GM06990 (cell line): Measurements from ENCODE around the gene RPL36.

Source experiments
- DNase-seq: peaks from one replicate; pipeline ENCODE4 v3.0.0-alpha.2; 2011; ENCODE audit not compliant: insufficient read length; ENCODE audit errors: extremely low read depth
- H3K27me3 ChIP-seq: replicated peaks from 2 replicates; pipeline ENCODE4 v1.6.0; 2011; ENCODE audit warnings: low read length; ENCODE audit not compliant: control insufficient read depth, insufficient read depth
- H3K36me3 ChIP-seq: 2 replicates; pipeline ENCODE4 v1.5.1; 2011; ENCODE audit warnings: low read length; ENCODE audit not compliant: control insufficient read depth, insufficient read depth
- H3K4me3 ChIP-seq: replicated peaks from 2 replicates; pipeline ENCODE4 v1.5.1; 2011; ENCODE audit warnings: low read depth, mild to moderate bottlenecking, control low read depth, low read length
- CTCF ChIP-seq: IDR thresholded peaks from 2 replicates; pipeline ENCODE4 v1.5.1; 2011; ENCODE audit warnings: low read length, control low read depth, mild to moderate bottlenecking, inconsistent platforms; ENCODE audit not compliant: insufficient read depth, poor library complexity, severe bottlenecking

The RPL36 gene

GRCh38 chr19:5661483-5661882 lies 28.6 kb upstream of the RPL36 start:
- TF ChIP-seq CTCF, result no peak
- Histone ChIP-seq H3K4me3 (no peak overlapping the region), H3K27me3 (no peaks in the 10 kb centered on the region), H3K36me3 (peaks cover 33% of the 10 kb centered on the region)
- DNase-seq, result no peak

GRCh38 chr19:5663904-5664303 lies 26.2 kb upstream of the RPL36 start:
- no peak for DNase-seq
- TF ChIP-seq CTCF, result no peak
- Histone ChIP-seq H3K27me3 (no peaks in the 10 kb centered on the region), H3K36me3 (peaks cover 41% of the 10 kb centered on the region), H3K4me3 (no peak overlapping the region)

DNA sequence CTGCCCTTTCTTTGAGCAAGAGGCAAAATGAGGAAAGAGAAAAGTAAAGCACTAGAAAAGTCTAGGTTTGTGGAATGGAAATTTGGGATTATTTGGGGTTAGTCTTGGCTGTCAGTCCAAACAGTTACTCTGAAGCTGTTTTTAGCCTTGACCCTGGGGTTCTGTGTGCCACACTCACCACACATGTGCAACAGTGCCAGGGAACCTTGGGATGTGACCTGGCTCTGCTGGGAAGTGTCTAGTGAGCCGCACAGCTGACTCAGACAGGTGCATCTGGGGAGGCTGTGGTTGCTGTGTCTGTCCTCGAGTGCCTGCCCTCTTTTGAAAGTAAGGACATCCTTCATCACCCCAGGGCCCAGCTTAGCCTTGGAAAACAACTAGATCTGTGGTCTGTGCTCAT lies 25.6 kb upstream of the RPL36 start:
- no peak for DNase-seq
- Histone ChIP-seq H3K36me3 (peaks cover 47% of the 10 kb centered on the region), H3K27me3 (no peaks in the 10 kb centered on the region), H3K4me3 (no peak overlapping the region)
- no peak for TF ChIP-seq CTCF

GRCh38 chr19:5665781-5666513 lies 24.1 kb upstream of the RPL36 start:
- no peaks in the 10 kb centered on the region for H3K27me3 ChIP-seq
- TF ChIP-seq CTCF, result peak; percentile 9
- H3K36me3 ChIP-seq, result peaks cover 49% of the 10 kb centered on the region
- no peak for DNase-seq
- no peak overlapping the region for H3K4me3 ChIP-seq

DNA sequence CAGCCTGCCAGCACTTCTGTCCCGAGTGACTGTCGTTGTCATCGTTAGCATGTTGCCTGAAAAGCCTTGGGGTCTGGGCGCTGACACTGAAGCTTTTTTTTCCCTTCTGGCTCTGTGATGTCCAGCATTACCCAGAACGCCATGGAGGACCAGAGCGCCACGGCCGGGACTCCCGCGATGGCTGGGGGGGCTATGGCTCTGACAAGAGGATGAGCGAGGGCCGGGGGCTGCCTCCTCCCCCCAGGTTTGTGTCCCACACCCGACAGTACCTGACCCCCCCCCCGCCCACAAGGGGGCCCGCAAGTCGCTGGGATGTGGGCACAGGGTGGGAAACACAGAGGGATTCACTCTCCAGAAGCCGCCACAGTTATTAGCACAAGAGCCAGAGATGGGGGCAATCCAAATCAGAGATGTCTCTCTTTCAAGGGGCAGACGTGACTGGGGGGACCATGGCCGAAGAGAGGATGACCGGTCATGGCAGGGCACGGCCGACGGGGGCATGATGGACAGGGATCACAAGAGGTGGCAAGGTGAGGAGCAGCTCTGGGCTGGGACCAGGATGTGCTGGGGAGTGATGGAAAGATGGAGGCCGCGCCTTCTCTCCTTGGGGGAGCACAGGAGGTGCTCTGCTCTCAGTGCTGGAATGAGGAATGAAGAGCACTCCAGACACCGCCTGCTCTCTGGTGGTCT lies 23.0 kb upstream of the RPL36 start:
- no peaks in the 10 kb centered on the region for H3K27me3 ChIP-seq
- H3K4me3 ChIP-seq, result no peak overlapping the region
- no peak for DNase-seq
- H3K36me3 ChIP-seq, result peaks cover 47% of the 10 kb centered on the region
- no peak for TF ChIP-seq CTCF
